ENCODE data around the gene EMC9.

GRCh38 chr14:24146453-24146977 is 5.1 kb upstream of the EMC9 start, which contains the start of gene PSME2:
- TF ChIP-seq, protein P1, sequence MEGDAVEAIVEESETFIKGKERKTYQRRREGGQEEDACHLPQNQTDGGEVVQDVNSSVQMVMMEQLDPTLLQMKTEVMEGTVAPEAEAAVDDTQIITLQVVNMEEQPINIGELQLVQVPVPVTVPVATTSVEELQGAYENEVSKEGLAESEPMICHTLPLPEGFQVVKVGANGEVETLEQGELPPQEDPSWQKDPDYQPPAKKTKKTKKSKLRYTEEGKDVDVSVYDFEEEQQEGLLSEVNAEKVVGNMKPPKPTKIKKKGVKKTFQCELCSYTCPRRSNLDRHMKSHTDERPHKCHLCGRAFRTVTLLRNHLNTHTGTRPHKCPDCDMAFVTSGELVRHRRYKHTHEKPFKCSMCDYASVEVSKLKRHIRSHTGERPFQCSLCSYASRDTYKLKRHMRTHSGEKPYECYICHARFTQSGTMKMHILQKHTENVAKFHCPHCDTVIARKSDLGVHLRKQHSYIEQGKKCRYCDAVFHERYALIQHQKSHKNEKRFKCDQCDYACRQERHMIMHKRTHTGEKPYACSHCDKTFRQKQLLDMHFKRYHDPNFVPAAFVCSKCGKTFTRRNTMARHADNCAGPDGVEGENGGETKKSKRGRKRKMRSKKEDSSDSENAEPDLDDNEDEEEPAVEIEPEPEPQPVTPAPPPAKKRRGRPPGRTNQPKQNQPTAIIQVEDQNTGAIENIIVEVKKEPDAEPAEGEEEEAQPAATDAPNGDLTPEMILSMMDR (IDR thresholded peaks at IDR 0.05; ENCODE audit: insufficient read depth, low read depth, low read length), result no peak
- TF ChIP-seq EZH2 (IDR thresholded peaks at IDR 0.05; ENCODE audit: insufficient read depth, low read length), result no peak
